Inflammatory macrophage (primary cell): ENCODE data around the gene TOLLIP.
"Not testable (repeated sequence)": the region's sequence is repeated elsewhere in the genome, so short reads cannot be mapped to it uniquely, and the experiment has no call there.

Experiments used
- DNase-seq, 2 donors: peaks; one replicate each; pipeline ENCODE4 v3.0.0-alpha.2; 2020 to 2022
- total RNA-seq, 18 experiments: gene quantifications; one replicate each; lab custom pipeline; 2026; ENCODE audit warnings: mixed read lengths in 6 of 18, inconsistent platforms in 2 of 18; lab: John Stamatoyannopoulos, UW

The TOLLIP gene
- total RNA-seq, result 34.4 to 155 (median 87.6) reads per million in 18 experiments

DNA sequence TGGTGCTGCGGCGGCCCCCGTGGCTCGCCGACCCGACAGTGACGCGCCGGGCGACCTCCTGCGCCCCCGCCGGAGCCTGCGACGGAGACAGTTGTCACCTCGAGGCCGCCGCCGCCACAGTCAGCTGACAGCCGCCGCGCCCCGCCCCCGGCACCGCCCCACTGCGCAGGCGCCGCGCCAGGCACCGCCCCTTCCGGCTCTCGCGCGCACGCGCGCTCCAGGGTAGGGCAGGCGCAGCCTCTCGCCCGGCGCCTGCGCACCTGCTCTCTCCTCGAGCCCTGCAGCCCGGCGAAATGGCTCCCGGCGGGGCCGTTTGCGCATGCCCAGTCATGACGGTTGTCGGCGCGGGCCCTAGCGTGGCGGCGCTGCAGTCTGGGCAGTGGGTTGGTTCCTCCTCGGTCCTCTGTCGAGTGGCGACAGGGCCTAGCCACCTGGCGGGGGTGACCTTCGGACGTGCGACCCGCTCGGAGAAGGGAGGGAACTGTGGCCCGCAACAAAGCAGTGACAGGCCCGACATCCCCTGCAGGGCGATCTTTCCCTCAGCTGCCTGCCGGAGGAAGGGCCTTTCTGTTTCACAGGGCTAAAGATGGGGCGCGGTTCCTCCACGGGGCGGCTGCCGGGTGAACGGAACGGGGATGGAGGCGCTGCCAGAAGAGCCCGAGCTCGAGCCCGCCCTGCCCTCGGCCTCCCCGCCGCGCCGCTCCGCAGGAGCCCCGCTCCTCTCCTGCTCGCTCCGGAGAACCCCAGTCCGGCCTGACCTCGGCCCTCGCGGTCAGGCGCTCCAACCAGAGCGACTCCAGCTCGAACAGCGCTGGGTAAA is at the start of gene TOLLIP:
TOLLIP (minus strand) TSS at position 135 of the 820 bp plus-strand sequence; CDS start at position 1, 134 bp downstream.
- DNase-seq, result peak; percentile 95 to 97

DNA sequence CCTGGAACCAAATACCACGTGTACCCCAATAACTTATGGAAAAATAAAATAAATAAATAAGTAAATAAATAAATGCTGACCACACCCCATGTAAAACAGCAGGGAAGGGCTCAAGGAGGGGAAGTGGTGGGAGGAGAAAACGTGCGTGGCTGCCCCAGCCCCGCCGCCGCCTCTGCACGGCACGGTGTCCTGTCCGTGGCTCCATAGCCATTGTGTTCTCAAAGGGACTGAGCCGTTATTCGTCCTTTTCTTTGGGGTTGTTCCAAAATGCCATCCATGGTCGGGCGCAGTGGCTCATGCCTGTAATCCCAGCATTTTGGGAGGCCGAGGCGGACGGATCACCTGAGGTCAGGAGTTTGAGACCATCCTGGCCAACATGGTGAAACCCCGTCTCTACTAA is 49.5 kb upstream of the TOLLIP start:
- DNase-seq, result not testable (repeated sequence)

DNA sequence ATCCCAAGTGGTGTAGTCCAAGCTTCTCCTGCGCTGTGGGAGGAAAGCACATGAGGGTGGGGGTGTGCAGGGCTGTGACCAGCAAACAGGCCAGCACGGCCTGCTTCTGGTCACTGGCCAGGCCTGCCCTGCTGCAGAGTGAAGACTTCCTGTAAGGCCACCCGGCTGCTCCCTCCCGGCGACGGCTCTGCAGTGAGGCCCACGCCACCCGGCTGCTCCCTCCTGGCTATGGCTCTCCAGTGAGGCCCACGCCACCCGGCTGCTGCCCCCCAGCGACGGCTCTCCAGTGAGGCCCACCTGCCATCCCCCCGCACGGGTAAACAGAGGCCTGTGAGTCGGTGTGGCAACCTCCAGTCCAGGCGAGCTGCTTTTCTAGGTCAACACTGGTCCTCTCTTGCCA is 48.9 kb upstream of the TOLLIP start:
- peak in 1 of 2 donors; percentile 23 for DNase-seq

GRCh38 chr11:1356478-1356960 is 47.1 kb upstream of the TOLLIP start:
- no peak for DNase-seq

DNA sequence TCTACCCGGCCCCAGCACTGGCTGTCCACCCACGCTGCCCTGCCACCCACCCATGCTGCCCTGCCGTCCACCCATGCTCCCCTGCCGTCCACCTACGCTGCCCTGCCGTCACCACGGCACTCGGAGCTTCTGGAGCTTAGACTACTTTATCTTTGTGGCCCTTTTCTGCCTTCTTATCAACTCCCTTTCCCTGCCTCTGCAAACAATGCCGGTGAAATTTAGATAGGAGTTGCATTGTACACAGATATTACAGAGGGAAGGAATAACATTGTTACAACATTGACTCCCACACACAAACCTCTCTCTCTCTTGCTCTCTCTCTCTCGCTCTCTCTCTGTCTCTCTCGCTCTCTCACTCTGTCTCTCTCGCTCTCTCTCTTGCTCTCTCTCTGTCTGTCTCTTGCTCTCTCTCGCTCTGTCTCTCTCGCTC is 46.6 kb upstream of the TOLLIP start:
- no peak for DNase-seq

- peak in 1 of 2 donors; percentile 28 for DNase-seq
Measured at GRCh38 chr11:1354125-1354938, 44.9 kb upstream of the TOLLIP start.

GRCh38 chr11:1353383-1354124 is 44.1 kb upstream of the TOLLIP start:
- no peak for DNase-seq

DNA sequence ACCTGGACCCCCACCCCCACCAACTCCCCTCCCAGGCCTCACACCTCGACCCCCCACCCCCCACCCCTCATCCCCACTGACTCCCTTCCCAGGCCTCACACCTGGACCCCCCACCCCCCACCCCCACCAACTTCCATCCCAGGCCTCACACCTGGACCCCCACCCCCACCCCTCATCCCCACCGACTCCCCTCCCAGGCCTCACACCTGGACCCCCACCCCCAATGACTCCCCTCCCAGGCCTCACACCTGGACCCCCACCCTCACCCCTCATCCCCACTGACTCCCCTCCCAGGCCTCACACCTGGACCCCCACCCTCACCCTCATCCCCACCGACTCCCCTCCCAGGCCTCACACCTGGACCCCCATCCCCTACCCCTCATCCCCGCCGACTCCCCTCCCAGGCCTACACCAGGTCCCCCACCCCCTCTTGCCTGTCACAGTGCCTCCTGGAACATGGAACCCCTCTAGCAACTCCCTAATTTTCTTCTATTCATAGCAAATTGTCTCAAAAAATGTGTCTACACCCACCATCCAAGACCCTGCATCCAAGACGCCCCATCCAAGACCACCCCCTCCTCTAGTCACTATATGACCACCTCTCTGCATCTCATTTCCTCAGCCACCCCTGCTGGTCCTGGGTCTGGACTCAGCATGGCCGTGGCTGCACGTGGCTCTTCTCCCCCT is 43.4 kb upstream of the TOLLIP start:
- no peak for DNase-seq

- DNase-seq, result no peak
Measured at GRCh38 chr11:1351278-1351937, 42.0 kb upstream of the TOLLIP start.

GRCh38 chr11:1350086-1350725 is 40.8 kb upstream of the TOLLIP start:
- DNase-seq, result no peak

DNA sequence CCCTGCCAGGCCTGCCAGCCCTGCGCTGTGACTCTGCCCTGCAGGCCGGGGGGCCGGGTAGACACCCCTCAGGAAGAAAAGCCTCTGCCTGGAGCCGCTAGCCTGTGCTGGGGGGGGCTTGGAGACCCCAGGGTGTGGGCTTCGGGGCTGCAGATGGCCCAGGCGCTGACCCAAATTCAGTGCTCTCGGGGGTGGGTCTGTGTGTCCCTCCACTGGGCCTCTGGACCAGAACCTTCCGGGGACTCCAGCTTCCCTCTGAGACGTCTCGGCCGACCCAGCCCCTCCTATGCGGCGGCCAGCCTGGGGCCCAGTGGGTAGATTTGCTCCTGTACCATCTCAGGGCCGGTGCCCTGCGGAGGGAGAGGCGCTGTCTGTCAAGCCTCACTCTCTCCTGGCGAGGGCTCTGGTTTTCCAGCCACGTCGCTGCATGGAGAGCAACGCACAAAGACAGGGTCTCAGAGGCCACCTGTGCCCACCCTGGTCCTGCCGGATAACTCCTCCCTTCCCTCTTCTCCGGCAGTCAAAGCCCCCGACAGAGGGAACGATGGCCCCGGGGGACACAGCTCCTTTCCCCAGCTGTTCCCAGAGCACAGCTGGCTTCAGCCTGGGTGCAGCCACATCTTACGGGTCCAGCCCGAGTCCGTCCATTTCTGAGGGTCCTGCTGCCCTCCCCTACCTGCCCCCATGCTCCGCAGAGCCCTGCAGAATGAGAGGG is 40.1 kb upstream of the TOLLIP start:
- DNase-seq, result no peak

DNA sequence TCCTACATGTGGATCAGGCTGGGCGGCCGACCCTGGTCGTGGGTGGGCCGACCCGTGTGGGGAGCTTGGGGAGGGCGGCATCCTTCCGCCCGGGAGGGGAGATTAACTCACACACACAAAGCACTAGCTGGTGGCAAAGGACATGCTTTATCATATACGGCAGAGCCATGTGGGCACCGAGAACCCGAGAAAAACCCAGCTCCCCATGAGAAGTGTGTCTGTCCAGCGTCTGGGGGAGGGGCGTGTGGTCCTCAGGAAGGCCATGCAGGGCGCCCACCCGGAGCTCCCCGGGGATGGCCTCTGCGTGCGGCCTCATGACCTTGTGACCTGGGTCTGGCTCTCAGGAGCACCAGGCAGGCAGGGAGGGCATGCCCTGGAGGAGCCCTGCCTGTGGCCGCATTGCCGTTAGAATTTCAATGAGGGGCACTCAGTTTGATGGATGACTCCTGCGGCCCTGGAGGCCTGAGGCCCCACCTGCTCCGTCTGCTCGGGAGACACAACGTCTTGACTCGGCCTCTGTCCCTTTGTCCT is 39.4 kb upstream of the TOLLIP start:
- DNase-seq, result no peak

DNA sequence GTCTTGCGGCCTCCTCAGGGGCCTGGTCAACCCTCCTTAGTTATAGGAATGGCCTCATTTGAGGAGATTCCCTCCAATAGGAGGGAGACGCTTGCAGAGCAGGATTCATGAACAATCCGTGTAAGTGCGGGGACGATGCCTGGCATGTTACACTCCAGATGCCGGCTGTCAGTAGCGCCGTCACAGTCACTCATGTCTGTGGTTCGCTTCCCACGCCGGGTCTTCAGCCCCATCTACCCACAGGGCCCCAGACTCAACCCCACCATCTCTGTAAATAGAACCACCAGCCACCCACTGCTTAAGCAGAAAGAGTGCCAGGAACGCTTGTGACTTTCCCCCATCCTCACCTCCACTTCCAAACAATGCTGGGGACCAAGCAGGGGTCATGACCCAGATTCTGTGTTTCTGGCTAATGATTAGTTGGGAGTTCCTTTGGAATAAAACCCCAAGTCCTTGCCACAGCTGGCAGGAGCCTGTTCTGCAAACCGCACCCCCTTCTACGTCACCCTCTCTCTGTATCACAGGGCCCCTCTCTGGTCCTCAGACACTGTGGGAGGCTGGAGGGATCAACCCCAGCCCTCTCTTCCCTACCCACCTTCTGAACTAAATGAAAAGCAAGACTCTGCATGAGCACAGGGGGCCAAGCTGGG is 38.8 kb upstream of the TOLLIP start:
- DNase-seq, result no peak

GRCh38 chr11:1347411-1347999 is 38.1 kb upstream of the TOLLIP start:
- DNase-seq, result not testable (repeated sequence)

- no peak for DNase-seq
Measured at GRCh38 chr11:1346669-1347390, 37.4 kb upstream of the TOLLIP start.

- DNase-seq, result peak; percentile 26 to 53
Measured at GRCh38 chr11:1345737-1346513, 36.5 kb upstream of the TOLLIP start.

GRCh38 chr11:1344056-1344635 is 34.7 kb upstream of the TOLLIP start:
- no peak for DNase-seq
